ENCODE measurements around the gene TMEM273.

The TMEM273 gene

DNA sequence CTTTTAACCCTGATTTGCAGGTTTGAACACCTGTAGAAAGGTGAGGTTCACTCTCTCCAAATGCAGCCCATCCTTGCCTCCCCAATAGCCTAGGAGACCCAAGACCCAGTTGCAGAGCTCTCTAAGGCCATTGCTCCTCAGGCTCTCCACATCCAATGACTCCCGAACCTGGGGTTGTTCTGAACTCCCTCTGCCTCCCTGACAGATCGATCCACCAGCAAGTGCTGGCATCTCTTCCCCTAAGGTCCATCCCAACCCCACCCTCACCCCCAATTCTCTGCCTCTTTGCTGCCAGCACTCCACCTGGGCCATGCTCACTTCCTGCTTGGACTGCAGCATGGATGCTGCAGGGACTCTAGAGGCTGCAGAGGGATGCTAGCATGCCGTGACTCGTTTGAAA lies 35.1 kb downstream of the TMEM273 start:
- TF ChIP-seq, protein P1, sequence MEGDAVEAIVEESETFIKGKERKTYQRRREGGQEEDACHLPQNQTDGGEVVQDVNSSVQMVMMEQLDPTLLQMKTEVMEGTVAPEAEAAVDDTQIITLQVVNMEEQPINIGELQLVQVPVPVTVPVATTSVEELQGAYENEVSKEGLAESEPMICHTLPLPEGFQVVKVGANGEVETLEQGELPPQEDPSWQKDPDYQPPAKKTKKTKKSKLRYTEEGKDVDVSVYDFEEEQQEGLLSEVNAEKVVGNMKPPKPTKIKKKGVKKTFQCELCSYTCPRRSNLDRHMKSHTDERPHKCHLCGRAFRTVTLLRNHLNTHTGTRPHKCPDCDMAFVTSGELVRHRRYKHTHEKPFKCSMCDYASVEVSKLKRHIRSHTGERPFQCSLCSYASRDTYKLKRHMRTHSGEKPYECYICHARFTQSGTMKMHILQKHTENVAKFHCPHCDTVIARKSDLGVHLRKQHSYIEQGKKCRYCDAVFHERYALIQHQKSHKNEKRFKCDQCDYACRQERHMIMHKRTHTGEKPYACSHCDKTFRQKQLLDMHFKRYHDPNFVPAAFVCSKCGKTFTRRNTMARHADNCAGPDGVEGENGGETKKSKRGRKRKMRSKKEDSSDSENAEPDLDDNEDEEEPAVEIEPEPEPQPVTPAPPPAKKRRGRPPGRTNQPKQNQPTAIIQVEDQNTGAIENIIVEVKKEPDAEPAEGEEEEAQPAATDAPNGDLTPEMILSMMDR (IDR thresholded peaks at IDR 0.05; ENCODE audit: control insufficient read depth, extremely low read depth, insufficient read depth), result no peak

DNA sequence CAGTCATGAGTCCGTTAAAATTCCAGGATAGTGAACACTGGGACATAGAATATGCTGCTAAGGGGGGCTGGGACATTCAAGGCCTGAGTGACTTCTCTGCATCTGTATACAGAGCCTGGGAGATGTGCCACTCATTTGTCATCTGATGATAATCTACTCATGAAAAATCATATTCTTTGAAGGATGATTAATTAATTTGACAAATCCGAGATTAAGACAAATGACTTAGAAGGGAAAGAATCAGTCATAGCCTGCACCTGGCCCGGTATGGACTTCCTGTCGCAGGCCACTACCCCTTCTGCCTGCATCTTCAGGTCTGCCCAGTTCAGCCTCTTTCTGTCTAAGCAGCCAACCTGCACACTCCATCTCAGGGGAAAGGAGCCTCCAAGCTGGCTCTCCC lies 35.5 kb downstream of the TMEM273 start:
- TF ChIP-seq, protein P1 (IDR thresholded peaks at IDR 0.05; ENCODE audit: control insufficient read depth, extremely low read depth, insufficient read depth), result no peak

More for the DNA sequence above, 35.1 kb downstream of the TMEM273 start:
- no peak for DNase-seq (ENCODE audit: low read depth)
- no peak overlapping the region for H3K4me3 ChIP-seq (ENCODE audit: low read depth, low read length)

DNA sequence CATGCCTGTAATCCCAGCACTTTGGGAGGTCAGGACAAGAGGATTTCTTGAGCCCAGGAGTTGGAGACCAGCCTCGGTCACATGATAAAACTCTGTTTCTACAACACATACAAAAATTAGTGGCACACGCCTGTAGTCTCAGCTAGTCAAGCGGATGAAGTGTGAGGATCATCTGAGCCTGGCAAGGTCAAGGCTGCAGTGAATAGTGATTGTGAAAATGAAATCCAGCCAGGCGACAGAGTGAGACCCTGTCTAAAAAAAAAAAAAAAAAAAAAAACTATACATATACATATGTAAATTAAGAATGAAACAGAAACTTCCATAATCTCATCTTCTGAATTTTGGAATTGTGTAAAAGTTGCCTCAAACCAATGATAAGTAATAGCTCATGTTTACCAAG lies 36.2 kb downstream of the TMEM273 start:
- TF ChIP-seq, protein P1 (IDR thresholded peaks at IDR 0.05; ENCODE audit: control insufficient read depth, extremely low read depth, insufficient read depth), result no peak
- DNase-seq (ENCODE audit: low read depth), result no peak
- no peak overlapping the region for H3K4me3 ChIP-seq (ENCODE audit: low read depth, low read length)

More for the DNA sequence above, 35.5 kb downstream of the TMEM273 start:
- H3K4me3 ChIP-seq (ENCODE audit: low read depth, low read length), result no peak overlapping the region
- no peak for DNase-seq (ENCODE audit: low read depth)

DNA sequence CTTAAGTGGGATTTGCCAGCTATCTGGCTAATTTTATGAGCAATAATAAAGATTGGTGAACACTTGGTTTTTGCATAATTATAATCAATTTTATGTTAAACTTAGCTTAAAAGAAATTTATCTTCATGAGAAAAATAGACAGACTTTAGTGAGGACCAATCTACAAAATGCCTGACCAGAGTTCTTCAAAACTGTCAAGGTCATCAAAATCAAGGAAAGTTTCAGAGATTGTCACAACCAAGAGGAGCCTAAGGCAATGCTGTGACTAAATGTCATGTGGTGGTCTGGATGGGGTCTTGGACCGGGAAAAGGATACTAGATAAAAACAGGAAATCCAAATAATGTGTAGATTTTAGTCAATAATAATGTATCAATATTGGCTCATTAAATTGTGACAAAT lies 36.7 kb downstream of the TMEM273 start:
- no peak for DNase-seq (ENCODE audit: low read depth)
- no peak overlapping the region for H3K4me3 ChIP-seq (ENCODE audit: low read depth, low read length)
- TF ChIP-seq, protein P1 (IDR thresholded peaks at IDR 0.05; ENCODE audit: control insufficient read depth, extremely low read depth, insufficient read depth), result no peak

DNA sequence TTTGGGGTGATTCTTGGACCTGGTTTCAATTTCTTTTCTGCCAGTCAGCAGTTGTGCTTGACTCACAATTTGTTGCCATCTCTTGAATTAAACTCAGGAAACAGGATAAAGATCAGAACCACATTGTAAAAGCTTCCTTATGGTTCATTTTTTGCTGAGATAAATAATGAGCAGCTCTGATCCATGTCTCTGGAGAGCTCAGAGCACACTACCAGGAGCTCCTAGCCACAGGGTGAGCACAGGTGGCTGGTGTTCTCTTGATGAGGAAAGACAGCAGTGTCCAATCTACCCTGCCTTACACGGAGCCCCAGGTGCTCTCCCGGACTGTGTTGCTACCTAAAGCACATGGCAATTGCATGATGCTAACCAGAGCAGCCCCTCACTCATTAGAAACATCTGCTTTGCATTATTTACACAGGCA lies 37.2 kb downstream of the TMEM273 start:
- TF ChIP-seq, protein P1 (IDR thresholded peaks at IDR 0.05; ENCODE audit: control insufficient read depth, extremely low read depth, insufficient read depth), result no peak
- H3K4me3 ChIP-seq (ENCODE audit: low read depth, low read length), result no peak overlapping the region
- DNase-seq (ENCODE audit: low read depth), result no peak

DNA sequence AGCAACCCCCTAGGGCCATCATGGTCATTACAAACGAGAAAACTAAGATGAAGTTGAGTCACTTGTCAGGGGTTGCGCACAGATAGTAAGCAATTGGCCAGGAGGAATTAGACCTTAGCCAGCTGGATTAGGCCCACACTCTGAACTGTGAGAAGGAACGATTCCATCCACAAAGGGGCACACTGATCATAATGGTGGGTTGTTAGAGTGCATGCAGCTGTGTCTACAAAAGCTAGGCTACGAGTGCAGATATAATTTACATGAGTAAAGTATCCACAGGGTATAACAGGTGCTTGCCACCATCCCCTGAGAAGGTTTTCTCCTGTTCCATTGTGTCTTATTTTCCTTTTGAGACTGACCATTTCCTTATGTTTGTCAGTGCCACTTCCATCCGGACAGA lies 37.8 kb downstream of the TMEM273 start:
- DNase-seq (ENCODE audit: low read depth), result no peak
- TF ChIP-seq, protein P1 (IDR thresholded peaks at IDR 0.05; ENCODE audit: control insufficient read depth, extremely low read depth, insufficient read depth), result no peak
- H3K4me3 ChIP-seq (ENCODE audit: low read depth, low read length), result no peak overlapping the region

DNA sequence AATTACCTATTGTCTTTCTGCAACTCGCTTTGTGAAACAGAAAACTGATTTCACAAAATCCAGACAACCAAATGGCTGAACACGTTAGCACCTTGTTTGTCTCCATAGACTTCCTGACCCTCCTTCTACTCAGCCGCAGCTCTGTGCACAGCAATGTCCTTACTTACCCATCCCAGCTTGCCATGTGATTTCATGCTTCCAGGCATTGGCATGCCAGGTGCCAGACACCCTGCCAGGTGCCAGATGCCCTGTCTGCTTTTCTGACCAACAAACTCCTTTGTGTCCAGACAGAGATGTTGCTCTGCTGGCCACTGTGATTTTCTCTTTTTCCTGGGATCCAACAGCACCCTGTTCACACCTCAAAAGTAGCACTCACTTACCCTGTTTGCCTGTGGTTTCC lies 38.3 kb downstream of the TMEM273 start:
- DNase-seq (ENCODE audit: low read depth), result no peak
- TF ChIP-seq, protein P1 (IDR thresholded peaks at IDR 0.05; ENCODE audit: control insufficient read depth, extremely low read depth, insufficient read depth), result no peak
- no peak overlapping the region for H3K4me3 ChIP-seq (ENCODE audit: low read depth, low read length)
